Measurements from ENCODE around the gene NPAS3.

The NPAS3 gene

DNA sequence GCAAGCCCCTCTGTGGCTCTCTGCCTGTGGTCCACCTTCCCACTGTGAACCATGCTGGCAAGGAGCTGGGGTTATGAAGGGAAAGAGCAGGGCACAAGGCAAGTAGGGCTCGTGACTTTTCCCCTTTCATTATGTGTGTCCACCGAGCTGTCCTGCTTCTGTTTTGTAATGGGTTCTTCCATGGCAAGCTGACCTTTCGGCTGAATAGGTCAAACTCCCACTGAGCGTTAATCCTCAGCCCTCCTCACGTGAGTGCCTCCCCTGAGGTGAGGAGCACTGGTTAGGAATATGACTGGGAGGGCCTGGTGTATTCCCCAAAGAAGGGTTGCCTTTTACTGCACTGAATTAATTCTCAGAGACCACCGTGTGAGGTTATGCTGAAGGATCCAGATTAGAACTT lies 424.3 kb downstream of the NPAS3 start:
- TF ChIP-seq, protein P1, sequence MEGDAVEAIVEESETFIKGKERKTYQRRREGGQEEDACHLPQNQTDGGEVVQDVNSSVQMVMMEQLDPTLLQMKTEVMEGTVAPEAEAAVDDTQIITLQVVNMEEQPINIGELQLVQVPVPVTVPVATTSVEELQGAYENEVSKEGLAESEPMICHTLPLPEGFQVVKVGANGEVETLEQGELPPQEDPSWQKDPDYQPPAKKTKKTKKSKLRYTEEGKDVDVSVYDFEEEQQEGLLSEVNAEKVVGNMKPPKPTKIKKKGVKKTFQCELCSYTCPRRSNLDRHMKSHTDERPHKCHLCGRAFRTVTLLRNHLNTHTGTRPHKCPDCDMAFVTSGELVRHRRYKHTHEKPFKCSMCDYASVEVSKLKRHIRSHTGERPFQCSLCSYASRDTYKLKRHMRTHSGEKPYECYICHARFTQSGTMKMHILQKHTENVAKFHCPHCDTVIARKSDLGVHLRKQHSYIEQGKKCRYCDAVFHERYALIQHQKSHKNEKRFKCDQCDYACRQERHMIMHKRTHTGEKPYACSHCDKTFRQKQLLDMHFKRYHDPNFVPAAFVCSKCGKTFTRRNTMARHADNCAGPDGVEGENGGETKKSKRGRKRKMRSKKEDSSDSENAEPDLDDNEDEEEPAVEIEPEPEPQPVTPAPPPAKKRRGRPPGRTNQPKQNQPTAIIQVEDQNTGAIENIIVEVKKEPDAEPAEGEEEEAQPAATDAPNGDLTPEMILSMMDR (IDR thresholded peaks at IDR 0.05; ENCODE audit: borderline replicate concordance, insufficient read depth, low read depth, low read length), result no peak
- no peak overlapping the region for H3K4me3 ChIP-seq (ENCODE audit: low read depth, low read length)

DNA sequence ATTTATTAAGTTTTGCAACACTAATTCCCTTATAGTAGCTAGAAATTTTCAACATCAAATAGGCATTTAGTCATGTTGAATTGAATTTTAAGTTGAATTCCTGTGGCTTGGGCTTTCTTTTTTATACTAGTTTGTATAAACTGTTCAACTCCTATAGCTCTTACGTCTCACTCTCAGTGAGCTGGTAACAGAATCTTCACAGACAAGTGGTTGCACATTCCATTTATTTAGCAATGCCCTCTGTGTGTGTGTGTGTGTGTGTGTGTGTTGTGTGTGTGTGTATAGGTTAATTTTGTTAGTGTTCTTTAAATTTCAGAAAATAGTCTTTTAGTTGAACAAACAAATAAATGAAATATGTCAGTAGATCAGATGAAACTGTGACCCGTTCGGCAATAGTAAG lies 425.0 kb downstream of the NPAS3 start:
- TF ChIP-seq, protein P1 (IDR thresholded peaks at IDR 0.05; ENCODE audit: borderline replicate concordance, insufficient read depth, low read depth, low read length), result no peak
- no peak overlapping the region for H3K4me3 ChIP-seq (ENCODE audit: low read depth, low read length)

DNA sequence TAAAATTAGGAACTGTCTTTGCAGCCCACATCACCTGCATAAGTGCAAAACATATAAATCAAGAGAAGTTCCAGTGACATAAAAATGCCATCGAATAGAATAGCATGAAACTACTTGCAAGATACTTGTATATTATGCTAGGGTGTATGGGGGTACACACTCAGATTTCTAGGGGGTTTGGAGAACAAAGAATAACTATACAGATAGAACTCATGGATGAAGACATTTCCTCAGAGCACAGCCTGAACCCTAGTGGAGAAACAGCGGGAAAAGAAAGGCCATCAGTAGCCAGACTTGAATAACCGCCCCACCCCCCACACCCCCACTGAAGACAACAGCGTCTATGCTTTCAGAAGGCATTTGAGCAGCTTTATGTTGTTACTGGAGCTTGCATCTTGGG lies 425.8 kb downstream of the NPAS3 start:
- TF ChIP-seq, protein P1 (IDR thresholded peaks at IDR 0.05; ENCODE audit: borderline replicate concordance, insufficient read depth, low read depth, low read length), result no peak
- H3K4me3 ChIP-seq (ENCODE audit: low read depth, low read length), result no peak overlapping the region

DNA sequence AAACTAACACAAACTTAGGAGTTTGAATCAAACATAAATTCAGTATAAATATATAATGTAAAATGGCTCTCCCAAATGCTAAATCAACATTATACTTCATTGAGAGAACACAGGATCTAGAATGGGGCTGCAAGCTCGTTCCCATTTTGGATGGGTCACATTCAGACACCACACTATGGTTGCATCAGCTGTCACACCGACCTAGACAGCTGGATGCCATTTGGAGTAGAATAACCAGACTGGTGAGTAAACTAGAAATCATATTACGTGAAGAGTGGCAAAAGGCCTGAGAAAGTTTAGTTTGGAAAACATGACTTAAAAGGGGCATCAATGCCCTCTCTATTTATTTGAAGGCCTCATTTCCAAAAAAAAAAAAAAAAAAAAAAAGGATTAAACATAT lies 430.4 kb downstream of the NPAS3 start:
- TF ChIP-seq, protein P1 (IDR thresholded peaks at IDR 0.05; ENCODE audit: borderline replicate concordance, insufficient read depth, low read depth, low read length), result no peak
- no peak overlapping the region for H3K4me3 ChIP-seq (ENCODE audit: low read depth, low read length)

DNA sequence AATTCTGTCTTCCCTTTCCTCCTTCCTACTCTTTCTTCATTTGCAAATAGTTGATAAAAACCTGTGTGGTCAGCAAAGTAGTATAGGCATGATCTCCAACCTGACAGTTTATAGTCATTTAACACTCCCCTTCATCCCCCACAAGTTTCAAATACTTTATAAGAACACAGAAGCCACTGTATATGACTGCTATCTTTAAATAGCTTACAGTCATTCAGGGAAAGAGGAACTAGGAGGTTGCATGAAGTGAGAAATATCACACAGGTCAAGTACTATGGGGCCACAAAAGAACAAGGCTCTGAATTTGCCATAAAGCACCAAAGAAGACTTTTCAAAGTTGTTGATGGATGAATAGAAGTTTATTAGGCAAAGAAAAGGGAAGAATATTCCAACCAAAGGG lies 431.3 kb downstream of the NPAS3 start:
- H3K4me3 ChIP-seq (ENCODE audit: low read depth, low read length), result no peak overlapping the region
- TF ChIP-seq, protein P1 (IDR thresholded peaks at IDR 0.05; ENCODE audit: borderline replicate concordance, insufficient read depth, low read depth, low read length), result no peak

DNA sequence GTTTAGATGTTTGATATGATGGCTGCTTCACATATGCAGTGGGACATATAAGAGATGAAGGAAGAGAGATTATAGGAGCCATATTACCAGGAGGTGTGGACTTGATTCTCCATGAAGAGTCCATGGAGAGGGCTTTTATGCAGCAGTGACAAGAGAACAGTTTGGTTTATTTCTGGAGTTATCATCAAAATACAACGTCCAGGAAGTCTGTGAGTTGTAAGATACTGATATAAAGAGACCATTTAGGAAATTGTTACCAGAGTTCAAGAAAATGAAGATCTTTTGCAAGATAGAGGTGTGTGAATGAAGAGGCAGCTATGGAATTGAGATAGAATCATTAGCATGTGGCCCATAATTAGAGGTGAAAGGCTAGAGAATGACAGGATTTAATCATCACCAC lies 431.7 kb downstream of the NPAS3 start:
- TF ChIP-seq, protein P1 (IDR thresholded peaks at IDR 0.05; ENCODE audit: borderline replicate concordance, insufficient read depth, low read depth, low read length), result no peak
- H3K4me3 ChIP-seq (ENCODE audit: low read depth, low read length), result no peak overlapping the region

DNA sequence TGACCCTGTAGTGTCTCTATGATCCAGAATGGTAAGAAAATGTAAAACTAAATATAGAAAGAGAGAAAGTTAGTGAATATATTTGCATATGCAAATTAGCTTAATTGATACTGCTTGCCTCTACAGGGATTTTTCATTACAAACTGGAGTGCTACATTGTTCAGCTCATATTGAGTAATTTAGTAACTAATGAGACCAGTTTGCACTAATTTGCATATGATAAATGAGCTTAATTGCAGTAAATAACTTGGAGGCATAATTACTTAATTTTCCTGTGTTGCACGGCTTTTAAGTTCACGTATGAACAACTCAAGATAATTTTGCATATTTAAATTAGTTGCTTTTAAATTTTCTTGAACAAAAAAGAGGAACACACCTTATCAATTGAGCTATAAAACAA lies 436.5 kb downstream of the NPAS3 start:
- TF ChIP-seq, protein P1 (IDR thresholded peaks at IDR 0.05; ENCODE audit: borderline replicate concordance, insufficient read depth, low read depth, low read length), result no peak
- no peak overlapping the region for H3K4me3 ChIP-seq (ENCODE audit: low read depth, low read length)

Data from GM12875 (cell line).